Activated naive CD4-positive, alpha-beta T cell treated with anti-CD3 and anti-CD28 coated beads, Interleukin-2, amount 50 U/mL, for 24 hours (primary cell): ENCODE results near the gene C3orf20.

ENCODE experiments used
- H3K27ac Mint-ChIP-seq: one replicate; pipeline ENCODE4 v1.8.0; 2021; ENCODE audit warnings: mild to moderate bottlenecking, mixed read lengths
- H3K27me3 Mint-ChIP-seq: one replicate; pipeline ENCODE4 v1.8.0; 2021; ENCODE audit warnings: mixed read lengths
- H3K36me3 Mint-ChIP-seq: one replicate; pipeline ENCODE4 v1.8.0; 2021; ENCODE audit warnings: mixed read lengths
- H3K4me1 Mint-ChIP-seq: one replicate; pipeline ENCODE4 v1.8.0; 2021; ENCODE audit warnings: mixed read lengths
- H3K4me3 Mint-ChIP-seq: one replicate; pipeline ENCODE4 v1.8.0; 2021; ENCODE audit warnings: mild to moderate bottlenecking, mixed read lengths
- H3K9me3 Mint-ChIP-seq: one replicate; pipeline ENCODE4 v1.8.0; 2021; ENCODE audit warnings: mixed read lengths

The C3orf20 gene

DNA sequence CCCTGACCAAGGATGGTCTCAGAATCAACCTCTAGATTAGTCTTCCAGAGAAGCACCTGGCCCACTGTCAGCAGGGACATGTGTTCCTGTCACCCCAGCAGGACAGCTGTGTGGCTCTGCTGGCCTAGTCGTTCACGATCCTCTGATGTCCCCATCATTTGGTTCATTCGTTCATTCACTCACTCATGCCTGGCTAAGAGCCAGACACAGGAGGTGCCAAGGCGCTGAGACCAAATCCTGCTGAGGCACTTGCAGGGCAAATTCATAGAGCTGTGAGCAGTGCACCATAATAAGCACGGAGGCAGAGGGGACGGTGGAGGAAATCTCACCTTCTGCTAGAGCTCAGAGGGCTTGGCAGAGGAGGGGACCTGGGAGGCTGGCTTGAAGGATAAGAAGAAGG lies 93.9 kb downstream of the C3orf20 start:
- H3K36me3 Mint-ChIP-seq, result no peaks in the 10 kb centered on the region
- H3K9me3 Mint-ChIP-seq, result no peaks in the 10 kb centered on the region
- H3K4me3 Mint-ChIP-seq, result no peak overlapping the region
- H3K27me3 Mint-ChIP-seq, result no peaks in the 10 kb centered on the region
- H3K4me1 Mint-ChIP-seq, result no peaks in the 10 kb centered on the region
- H3K27ac Mint-ChIP-seq, result no peak overlapping the region

DNA sequence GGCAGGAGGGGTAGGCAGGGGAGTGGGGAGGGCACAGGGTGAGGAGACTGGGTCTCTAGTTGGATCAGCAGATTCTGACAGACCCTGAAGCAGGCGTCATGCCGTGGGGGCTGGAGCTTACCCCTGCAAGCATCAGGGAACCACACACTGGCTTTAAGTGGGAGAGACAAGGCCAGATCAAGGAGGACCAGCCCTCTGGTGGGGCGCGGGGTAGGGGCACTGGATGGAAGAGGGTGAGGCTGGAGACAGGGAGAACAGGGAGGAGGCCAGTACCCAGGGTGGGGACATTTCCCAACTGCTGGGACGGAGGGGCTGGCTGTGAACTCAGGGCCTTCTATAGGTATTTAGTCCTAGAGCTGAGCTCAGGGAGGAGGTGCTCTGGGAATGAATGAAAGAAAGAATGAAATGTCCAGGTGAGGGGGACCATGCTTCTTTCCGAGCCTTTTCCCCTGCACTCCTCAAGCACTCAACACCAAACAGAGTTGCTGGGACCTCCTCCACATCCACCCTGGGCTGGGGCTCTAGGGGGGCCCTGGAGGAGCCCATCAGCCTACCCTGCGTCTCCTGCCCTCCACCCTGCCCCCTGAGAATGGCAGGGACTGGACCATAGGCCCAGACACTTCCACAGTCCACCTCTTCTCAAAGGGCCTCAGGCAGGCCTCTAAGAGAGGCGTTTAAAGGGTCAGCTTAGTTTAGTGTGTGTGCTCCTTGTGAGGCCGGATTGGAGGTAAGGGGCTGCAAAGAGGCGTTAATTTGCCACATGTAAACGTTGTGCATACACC lies 94.8 kb downstream of the C3orf20 start:
- Mint-ChIP-seq H3K4me3 (no peak overlapping the region), H3K27ac (no peak overlapping the region), H3K9me3 (no peaks in the 10 kb centered on the region), H3K4me1 (no peaks in the 10 kb centered on the region), H3K27me3 (no peaks in the 10 kb centered on the region), H3K36me3 (no peaks in the 10 kb centered on the region)

DNA sequence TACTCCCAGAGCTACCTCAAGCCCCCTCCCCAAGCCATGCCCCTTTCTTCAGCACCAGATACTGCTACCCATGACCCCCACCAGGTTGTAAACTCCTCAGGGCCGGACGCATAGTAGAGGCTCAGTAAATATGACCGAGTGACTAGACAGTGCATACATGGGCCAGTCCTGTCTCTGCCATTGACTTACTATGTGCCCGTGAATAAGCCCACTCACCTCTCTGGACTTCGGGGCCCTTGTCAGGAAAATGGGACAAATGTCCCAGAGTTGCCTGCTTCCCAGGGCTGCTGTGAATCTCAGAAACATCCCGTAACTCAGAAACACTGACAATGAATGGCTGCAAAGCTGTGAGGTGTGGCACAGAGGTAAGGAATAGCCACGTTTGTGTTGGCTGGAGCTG lies 95.7 kb downstream of the C3orf20 start:
- Mint-ChIP-seq H3K4me3 (no peak overlapping the region), H3K36me3 (no peaks in the 10 kb centered on the region), H3K27ac (no peak overlapping the region), H3K27me3 (no peaks in the 10 kb centered on the region), H3K4me1 (no peaks in the 10 kb centered on the region), H3K9me3 (no peaks in the 10 kb centered on the region)

DNA sequence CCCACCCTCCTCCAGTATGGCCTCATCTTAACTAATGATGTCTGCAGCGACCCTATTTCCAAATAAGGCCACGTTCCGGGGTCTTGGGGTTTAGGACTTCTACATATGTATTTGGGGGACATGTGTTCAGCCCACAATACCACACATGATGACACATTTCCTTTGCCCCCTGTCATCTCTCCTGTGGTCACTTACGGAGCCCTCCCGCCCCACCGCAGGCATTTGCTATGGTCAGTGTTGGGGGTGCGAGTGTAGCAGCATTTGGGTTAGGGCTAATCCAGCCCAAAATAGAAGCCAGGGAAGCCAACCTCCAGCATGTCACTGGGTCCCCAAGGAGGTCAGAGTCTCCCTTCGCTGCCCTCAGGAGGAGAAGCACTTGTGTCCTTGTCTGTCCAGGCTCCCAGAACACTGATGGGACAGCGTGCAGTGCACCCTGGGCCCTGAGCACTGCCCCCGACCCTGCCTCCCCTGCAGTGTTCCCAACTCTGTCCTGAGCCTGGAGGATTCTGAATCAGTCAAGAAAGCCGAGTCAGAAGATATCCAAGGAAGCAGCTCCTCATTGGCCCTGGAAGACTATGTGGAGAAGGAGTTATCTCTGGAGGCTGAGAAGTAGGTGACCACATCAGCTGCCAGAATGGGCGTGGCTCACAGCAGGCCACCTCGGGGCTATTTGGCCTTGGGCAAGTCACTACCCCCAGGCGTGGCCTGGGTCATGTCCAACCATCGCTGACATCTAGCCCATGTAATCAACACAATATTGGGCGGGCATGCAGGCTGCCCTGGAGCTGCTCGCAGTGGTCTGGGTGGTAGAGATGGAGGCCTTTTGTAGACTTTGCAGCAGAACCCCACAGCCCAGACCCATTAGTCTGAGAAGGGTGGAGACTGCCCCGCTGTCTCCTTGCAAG lies 96.9 kb downstream of the C3orf20 start:
- Mint-ChIP-seq H3K9me3 (no peaks in the 10 kb centered on the region), H3K27ac (no peak overlapping the region), H3K36me3 (no peaks in the 10 kb centered on the region), H3K4me1 (no peaks in the 10 kb centered on the region), H3K27me3 (no peaks in the 10 kb centered on the region), H3K4me3 (no peak overlapping the region)

DNA sequence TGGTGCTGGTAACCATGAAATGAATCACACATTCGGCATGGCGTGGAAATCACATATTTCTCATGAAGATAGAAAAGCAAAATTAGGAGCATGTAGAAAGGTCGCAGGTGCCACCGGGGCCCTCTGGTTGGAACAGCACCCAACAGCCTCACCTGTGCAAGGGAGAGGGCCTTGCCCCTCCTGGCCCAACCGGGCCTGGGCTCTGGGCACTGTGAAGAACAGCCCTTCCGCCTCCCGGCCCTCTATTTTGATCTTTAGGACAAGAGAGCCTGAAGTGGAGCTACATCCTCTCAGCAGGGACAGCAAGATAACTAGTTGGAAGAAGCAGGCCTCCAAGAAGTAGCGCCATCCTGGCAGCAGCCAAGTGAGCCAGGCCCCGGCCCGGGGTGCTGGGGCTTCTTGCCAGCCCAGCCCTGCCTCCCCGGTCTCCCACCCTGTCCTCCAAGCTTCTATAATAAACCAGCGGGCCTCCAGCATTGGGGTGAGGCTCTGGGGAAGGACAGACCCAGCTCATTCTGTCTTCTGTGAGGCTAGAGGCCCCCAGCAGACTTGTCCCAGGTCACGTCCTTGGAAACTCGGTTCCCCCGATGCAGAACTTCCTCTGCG lies 97.7 kb downstream of the C3orf20 start:
- Mint-ChIP-seq H3K27me3 (no peaks in the 10 kb centered on the region), H3K4me3 (no peak overlapping the region), H3K27ac (no peak overlapping the region), H3K36me3 (no peaks in the 10 kb centered on the region), H3K4me1 (no peaks in the 10 kb centered on the region), H3K9me3 (no peaks in the 10 kb centered on the region)

DNA sequence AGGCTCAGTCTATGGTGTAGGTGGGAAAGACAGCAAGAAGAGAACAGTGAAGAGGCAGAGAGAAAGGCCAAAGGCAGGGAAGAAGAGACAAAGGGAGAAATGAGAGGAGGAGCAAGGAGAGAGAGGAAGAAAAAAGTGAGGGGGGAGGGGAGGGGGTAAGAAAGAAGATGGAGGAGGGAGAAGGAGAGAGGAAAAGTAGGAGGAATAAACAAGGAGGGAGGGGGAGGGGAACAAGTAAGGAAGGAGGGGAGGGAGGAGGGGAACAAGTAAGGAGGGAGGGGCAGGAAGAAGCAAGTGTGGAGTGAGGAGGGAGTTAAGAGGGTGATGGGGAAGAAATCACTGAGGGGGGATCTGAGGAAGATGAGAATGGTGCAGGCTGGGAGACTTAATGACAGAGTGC lies 98.3 kb downstream of the C3orf20 start:
- no peaks in the 10 kb centered on the region for H3K9me3 Mint-ChIP-seq
- no peaks in the 10 kb centered on the region for H3K27me3 Mint-ChIP-seq
- H3K4me1 Mint-ChIP-seq, result no peaks in the 10 kb centered on the region
- H3K36me3 Mint-ChIP-seq, result no peaks in the 10 kb centered on the region
- no peak overlapping the region for H3K4me3 Mint-ChIP-seq
- no peak overlapping the region for H3K27ac Mint-ChIP-seq

DNA sequence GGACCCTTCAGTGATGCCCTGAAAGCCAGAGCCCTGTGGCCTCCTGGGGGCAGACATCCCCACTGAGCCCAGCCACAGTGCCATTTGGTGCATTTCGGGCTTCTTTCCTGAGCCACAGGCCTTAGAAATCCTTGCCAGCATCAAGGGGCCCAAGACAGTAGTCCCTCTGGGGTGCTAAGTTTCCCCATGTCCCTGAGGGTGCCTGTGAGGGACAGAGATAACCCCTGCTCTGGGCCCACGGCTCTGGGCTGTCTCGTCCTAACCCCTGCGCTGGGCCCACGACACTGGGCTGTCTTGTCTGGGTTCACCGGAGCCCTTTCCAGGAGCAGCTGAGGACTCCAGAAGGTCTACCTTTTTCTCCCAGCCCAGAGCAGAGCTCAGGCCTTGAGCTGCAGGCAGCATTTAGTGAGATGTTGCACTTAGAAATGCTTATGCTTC lies 98.8 kb downstream of the C3orf20 start:
- no peak overlapping the region for H3K27ac Mint-ChIP-seq
- no peaks in the 10 kb centered on the region for H3K9me3 Mint-ChIP-seq
- peaks cover under 1% of the 10 kb centered on the region for H3K36me3 Mint-ChIP-seq
- H3K4me1 Mint-ChIP-seq, result no peaks in the 10 kb centered on the region
- no peaks in the 10 kb centered on the region for H3K27me3 Mint-ChIP-seq
- no peak overlapping the region for H3K4me3 Mint-ChIP-seq

DNA sequence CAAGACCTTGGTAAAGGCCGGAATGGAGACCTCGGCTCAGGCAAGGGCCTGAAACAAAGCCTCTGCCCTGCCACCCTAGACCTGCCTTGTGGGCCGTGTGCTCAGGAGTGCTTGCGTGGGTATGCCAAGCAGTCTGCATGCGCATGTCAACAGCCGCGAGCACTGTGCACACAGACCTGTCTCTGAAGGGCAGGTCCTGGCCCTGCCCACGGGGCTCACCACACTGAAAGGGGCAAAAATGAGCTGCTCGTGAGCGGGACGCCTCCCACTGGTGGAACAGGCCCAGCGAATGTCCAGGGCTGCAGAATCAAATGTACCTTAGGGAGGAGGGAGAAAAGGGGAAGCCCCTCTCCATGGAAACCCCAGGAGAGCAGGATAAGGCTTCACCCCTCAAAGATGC lies 99.5 kb downstream of the C3orf20 start:
- peaks cover 4% of the 10 kb centered on the region for H3K36me3 Mint-ChIP-seq
- H3K9me3 Mint-ChIP-seq, result no peaks in the 10 kb centered on the region
- H3K4me3 Mint-ChIP-seq, result no peak overlapping the region
- H3K4me1 Mint-ChIP-seq, result no peaks in the 10 kb centered on the region
- H3K27ac Mint-ChIP-seq, result no peak overlapping the region
- no peaks in the 10 kb centered on the region for H3K27me3 Mint-ChIP-seq

DNA sequence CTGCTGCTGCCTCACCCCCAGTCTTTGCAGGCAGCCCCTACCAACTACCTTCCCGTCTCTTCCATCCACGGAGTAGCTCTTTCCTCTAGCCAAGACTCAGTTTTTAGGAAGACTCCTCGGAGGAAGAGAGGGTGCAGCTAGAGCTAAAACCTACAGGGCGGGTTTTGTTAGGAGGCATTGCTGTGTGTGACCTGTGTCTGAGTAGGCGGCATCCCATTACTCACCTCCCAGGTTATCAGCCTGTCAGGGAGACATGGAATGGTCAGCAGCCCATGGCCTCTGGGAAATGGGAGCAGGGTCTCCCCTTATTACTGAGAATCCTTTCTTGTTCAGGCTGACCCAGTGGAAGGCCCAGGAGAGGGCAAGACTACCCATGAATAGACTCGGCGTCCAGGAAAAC lies 100.1 kb downstream of the C3orf20 start:
- no peaks in the 10 kb centered on the region for H3K4me1 Mint-ChIP-seq
- H3K4me3 Mint-ChIP-seq, result no peak overlapping the region
- H3K27ac Mint-ChIP-seq, result no peak overlapping the region
- no peaks in the 10 kb centered on the region for H3K27me3 Mint-ChIP-seq
- H3K36me3 Mint-ChIP-seq, result peaks cover 6% of the 10 kb centered on the region
- no peaks in the 10 kb centered on the region for H3K9me3 Mint-ChIP-seq

DNA sequence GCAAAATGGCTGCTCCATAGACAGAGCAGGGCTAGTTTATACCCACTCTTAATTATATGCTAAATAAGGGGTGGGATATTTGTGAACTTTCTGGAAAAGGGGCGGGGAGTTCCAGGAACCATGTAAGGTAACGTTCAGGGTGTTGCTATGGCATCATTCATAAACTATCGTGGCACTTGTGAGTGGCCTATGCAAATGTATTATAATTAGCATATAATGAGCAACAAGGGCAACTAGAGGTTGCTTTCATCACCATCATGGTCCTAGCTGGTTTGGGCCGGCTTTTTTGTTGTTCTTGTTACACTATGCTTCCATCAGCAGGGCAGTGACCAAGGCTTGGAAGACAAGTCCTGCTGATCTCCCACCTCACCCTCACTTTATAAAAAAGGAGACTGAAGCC lies 100.6 kb downstream of the C3orf20 start:
- no peaks in the 10 kb centered on the region for H3K9me3 Mint-ChIP-seq
- H3K27ac Mint-ChIP-seq, result no peak overlapping the region
- H3K4me3 Mint-ChIP-seq, result no peak overlapping the region
- peaks cover 6% of the 10 kb centered on the region for H3K36me3 Mint-ChIP-seq
- H3K4me1 Mint-ChIP-seq, result no peaks in the 10 kb centered on the region
- no peaks in the 10 kb centered on the region for H3K27me3 Mint-ChIP-seq

DNA sequence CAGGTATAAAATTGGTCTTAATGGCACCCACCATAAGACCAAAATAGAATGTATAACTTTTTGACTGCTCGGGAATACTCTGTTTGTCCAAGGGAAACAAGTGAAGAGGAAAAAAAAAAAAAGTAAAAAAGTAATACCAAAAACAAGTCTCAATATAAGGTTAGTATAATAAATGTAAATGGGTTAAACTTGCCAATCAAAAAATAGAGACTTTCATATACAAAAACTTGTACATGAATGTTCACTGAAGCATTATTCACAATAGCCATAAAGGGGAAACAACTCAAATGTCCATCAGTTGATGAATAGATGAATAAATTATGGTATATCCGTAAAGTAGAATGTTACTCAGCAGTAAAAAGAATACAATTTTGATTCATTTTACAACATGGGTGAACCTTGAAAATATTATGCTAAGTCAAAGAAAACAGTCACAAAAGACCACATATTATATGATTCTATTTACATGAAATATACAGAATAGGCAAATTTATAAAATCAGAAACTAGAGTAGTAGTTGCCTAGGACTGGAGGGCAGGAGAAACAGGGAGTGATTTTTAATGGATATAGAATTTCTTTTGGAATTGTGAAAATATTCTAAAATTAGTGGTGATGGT lies 104.2 kb downstream of the C3orf20 start:
- peaks cover 6% of the 10 kb centered on the region for H3K36me3 Mint-ChIP-seq
- no peak overlapping the region for H3K4me3 Mint-ChIP-seq
- H3K4me1 Mint-ChIP-seq, result no peaks in the 10 kb centered on the region
- no peaks in the 10 kb centered on the region for H3K9me3 Mint-ChIP-seq
- no peaks in the 10 kb centered on the region for H3K27me3 Mint-ChIP-seq
- no peak overlapping the region for H3K27ac Mint-ChIP-seq

DNA sequence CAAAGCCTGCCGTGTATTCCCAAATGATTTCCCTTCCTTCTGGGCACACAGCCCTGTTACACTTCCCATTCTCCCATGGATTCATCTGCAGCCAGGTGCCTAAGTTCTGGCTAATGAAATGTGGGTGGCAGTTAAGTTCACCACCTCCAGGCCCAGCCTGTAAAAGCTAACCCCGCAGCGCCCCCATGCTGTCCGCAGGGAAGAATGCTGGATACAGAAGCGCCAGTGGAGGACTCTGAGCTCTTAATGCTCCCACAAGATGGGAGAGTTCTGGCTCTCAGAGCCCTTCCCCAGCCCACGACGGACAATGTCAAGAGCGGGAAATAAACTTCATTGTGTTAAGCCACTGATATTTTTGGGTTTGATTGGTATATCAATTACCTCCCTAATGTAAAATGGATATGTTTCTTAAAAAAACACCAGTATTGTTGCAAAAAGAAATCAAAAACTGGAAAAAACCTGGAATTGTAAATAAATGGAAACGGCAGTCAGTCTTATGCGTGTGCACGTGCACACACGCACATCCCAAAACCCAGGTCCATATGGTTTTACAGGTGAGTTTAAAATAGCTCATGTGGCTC lies 106.1 kb downstream of the C3orf20 start:
- no peak overlapping the region for H3K27ac Mint-ChIP-seq
- peaks cover 6% of the 10 kb centered on the region for H3K36me3 Mint-ChIP-seq
- no peaks in the 10 kb centered on the region for H3K27me3 Mint-ChIP-seq
- no peaks in the 10 kb centered on the region for H3K4me1 Mint-ChIP-seq
- no peaks in the 10 kb centered on the region for H3K9me3 Mint-ChIP-seq
- H3K4me3 Mint-ChIP-seq, result no peak overlapping the region

DNA sequence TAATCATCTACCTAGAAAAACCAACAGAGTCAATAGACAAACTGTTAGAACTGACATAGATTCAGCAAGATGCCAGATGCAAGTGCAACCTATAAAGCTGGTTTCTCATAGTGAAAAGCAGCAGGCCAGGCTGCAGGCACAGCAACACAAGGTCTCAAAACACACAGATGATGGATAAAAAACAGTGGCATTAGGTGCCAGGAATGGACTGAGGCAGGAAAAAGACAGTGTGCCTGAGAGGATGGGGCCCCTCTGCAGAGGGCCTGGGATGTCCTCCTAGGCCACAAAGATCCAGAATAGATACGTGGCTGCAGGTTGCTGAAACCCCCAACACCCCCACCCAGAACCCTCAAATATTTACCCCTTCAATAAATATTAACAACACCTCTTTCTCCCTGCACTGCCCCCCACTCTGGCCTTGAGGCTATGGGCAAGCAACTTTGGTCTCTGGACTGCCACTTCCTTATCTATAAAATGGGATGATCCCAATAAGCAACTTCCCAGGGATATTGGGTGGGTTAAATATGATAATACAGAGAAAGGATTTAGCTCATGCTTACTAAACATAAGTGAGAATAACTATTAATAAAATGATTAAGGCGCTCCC lies 108.6 kb downstream of the C3orf20 start:
- Mint-ChIP-seq H3K27ac (no peak overlapping the region), H3K36me3 (peaks cover 6% of the 10 kb centered on the region), H3K4me1 (no peaks in the 10 kb centered on the region), H3K4me3 (no peak overlapping the region), H3K9me3 (no peaks in the 10 kb centered on the region), H3K27me3 (peaks cover 2% of the 10 kb centered on the region)

DNA sequence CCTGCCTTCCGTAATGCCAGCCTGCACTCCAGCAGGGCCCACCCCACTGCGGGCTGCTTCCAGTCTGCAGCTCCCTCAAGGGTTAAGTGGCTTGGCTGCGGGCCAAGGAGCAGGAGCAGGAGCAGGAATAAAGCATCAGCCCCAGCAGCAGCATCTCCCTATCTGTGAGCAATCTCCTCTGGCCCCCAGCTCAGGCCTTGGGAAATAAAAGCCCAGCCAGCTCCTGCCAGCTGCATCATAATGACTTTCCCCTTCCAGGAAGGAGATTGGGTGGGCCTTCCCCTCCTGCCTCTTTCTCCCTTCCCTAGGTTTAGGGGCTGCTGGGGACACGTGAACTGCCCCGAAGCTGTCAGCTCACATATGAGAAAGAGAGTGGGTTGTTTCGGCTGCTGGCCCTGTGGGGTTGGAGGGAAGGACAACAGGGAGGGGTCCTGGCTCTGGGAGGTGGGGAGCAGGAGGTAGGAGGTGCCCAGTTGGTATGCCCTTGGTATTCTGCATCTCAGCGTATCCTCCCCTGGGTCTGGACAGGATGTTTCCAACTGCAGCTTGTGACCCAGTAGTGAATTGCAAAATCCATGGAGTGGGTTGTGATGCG lies 109.2 kb downstream of the C3orf20 start:
- peaks cover 2% of the 10 kb centered on the region for H3K27me3 Mint-ChIP-seq
- H3K36me3 Mint-ChIP-seq, result peaks cover 2% of the 10 kb centered on the region
- H3K4me1 Mint-ChIP-seq, result no peaks in the 10 kb centered on the region
- no peak overlapping the region for H3K4me3 Mint-ChIP-seq
- H3K9me3 Mint-ChIP-seq, result no peaks in the 10 kb centered on the region
- H3K27ac Mint-ChIP-seq, result no peak overlapping the region
